ENCODE data around the gene ACYP1.

GRCh38 chr14:75025082-75025481 lies 38.7 kb downstream of the ACYP1 start:
- TF ChIP-seq, protein P1, sequence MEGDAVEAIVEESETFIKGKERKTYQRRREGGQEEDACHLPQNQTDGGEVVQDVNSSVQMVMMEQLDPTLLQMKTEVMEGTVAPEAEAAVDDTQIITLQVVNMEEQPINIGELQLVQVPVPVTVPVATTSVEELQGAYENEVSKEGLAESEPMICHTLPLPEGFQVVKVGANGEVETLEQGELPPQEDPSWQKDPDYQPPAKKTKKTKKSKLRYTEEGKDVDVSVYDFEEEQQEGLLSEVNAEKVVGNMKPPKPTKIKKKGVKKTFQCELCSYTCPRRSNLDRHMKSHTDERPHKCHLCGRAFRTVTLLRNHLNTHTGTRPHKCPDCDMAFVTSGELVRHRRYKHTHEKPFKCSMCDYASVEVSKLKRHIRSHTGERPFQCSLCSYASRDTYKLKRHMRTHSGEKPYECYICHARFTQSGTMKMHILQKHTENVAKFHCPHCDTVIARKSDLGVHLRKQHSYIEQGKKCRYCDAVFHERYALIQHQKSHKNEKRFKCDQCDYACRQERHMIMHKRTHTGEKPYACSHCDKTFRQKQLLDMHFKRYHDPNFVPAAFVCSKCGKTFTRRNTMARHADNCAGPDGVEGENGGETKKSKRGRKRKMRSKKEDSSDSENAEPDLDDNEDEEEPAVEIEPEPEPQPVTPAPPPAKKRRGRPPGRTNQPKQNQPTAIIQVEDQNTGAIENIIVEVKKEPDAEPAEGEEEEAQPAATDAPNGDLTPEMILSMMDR (conservative IDR thresholded peaks at IDR 0.05; ENCODE audit: low read depth, low read length) = no peak
- TF ChIP-seq EZH2 (IDR thresholded peaks at IDR 0.05; ENCODE audit: borderline replicate concordance, low read depth, low read length, poor library complexity, severe bottlenecking) = no peak

Data from A673 (cell line).